GM23338 (cell line): Measurements from ENCODE around the gene ZDHHC20. TPM values are rescaled to one million over a fixed set of nuclear protein-coding genes. Genes with fewer than 3 reads are reported as not detected.

Experiments used
- ATAC-seq: fragments of 200-7000 bp; cut with Tn5 transposase; 3 replicates; pipeline ENCODE4 v1.9.1; 2020
- DNase-seq: peaks from one replicate; pipeline ENCODE4 v3.0.0-alpha.2; 2015; ENCODE audit warnings: low spot score
- H2AFZ ChIP-seq: fragments of 200-600 bp; sonication (generic); 2 replicates; pipeline ENCODE4 v1.8.0; 2016; ENCODE audit warnings: antibody characterized with exemption, mild to moderate bottlenecking, moderate library complexity
- H3F3A ChIP-seq: fragments of 200-600 bp; sonication (generic); replicated peaks from 2 replicates; pipeline ENCODE4 v1.8.0; 2017; ENCODE audit warnings: antibody characterized with exemption, mixed run types, low read depth
- H3K27ac ChIP-seq: fragments of 200-600 bp; sonication (generic); 2 replicates; pipeline ENCODE4 v1.6.1; 2016; ENCODE audit warnings: low read depth
- H3K27me3 ChIP-seq: fragments of 200-600 bp; sonication (generic); 2 replicates; pipeline ENCODE4 v1.8.0; 2016; ENCODE audit warnings: mild to moderate bottlenecking, mixed run types, moderate library complexity; ENCODE audit not compliant: insufficient read depth
- H3K36me3 ChIP-seq: fragments of 200-600 bp; sonication (generic); 2 replicates; pipeline ENCODE4 v1.8.0; 2016; ENCODE audit warnings: mild to moderate bottlenecking; ENCODE audit not compliant: insufficient read depth
- H3K4me1 ChIP-seq: fragments of 200-600 bp; sonication (generic); 2 replicates; pipeline ENCODE4 v1.8.0; 2016; ENCODE audit warnings: mild to moderate bottlenecking, moderate library complexity; ENCODE audit not compliant: insufficient read depth
- H3K4me2 ChIP-seq: fragments of 200-600 bp; sonication (generic); 2 replicates; pipeline ENCODE4 v1.7.1; 2017; ENCODE audit warnings: mixed run types
- H3K4me3 ChIP-seq: fragments of 200-600 bp; sonication (generic); 2 replicates; pipeline ENCODE4 v1.6.1; 2016; ENCODE audit warnings: mixed run types
- H3K79me2 ChIP-seq: fragments of 200-600 bp; sonication (generic); replicated peaks from 2 replicates; pipeline ENCODE4 v1.8.0; 2017; ENCODE audit warnings: mild to moderate bottlenecking; ENCODE audit not compliant: insufficient read depth
- H3K9me2 ChIP-seq: fragments of 200-600 bp; sonication (generic); 2 replicates; pipeline ENCODE4 v1.8.0; 2017; ENCODE audit not compliant: insufficient read depth
- H4K20me1 ChIP-seq: fragments of 200-600 bp; sonication (generic); replicated peaks from 2 replicates; pipeline ENCODE4 v1.8.0; 2017; ENCODE audit warnings: mild to moderate bottlenecking; ENCODE audit not compliant: insufficient read depth
- H3K27ac Mint-ChIP-seq: 2 replicates; pipeline ENCODE4 v1.8.0; 2020; ENCODE audit warnings: inconsistent platforms, mild to moderate bottlenecking, moderate library complexity, mixed read lengths
- H3K27me3 Mint-ChIP-seq: 3 replicates; pipeline ENCODE4 v1.8.0; 2022; ENCODE audit warnings: low read depth, mild to moderate bottlenecking, moderate library complexity, mixed read lengths, inconsistent platforms; ENCODE audit not compliant: insufficient read depth, poor library complexity
- H3K36me3 Mint-ChIP-seq: 3 replicates; pipeline ENCODE4 v1.8.0; 2021; ENCODE audit warnings: low read depth, mild to moderate bottlenecking, inconsistent platforms, moderate library complexity, mixed read lengths
- H3K4me1 Mint-ChIP-seq: 3 replicates; pipeline ENCODE4 v1.8.0; 2020; ENCODE audit warnings: mild to moderate bottlenecking, inconsistent platforms, mixed read lengths
- H3K4me3 Mint-ChIP-seq: 3 replicates; pipeline ENCODE4 v1.8.0; 2021; ENCODE audit warnings: moderate library complexity, mild to moderate bottlenecking, inconsistent platforms, mixed read lengths
- H3K9me3 Mint-ChIP-seq: 3 replicates; pipeline ENCODE4 v1.8.0; 2020; ENCODE audit warnings: moderate library complexity, mild to moderate bottlenecking, inconsistent platforms, mixed read lengths
- CTCF ChIP-seq, 2 experiments: fragments of 200-600 bp in 1 of 2; sonication (generic) in 1 of 2; conservative IDR thresholded peaks; 2 replicates each; pipeline versions ENCODE4 v1.5.1 to v1.6.1; 2016 to 2017; ENCODE audit warnings: antibody characterized with exemption in 2 of 2, low read depth in 2 of 2, mild to moderate bottlenecking in 2 of 2, moderate library complexity in 1 of 2
- EZH2 ChIP-seq: fragments of 200-600 bp; sonication (generic); IDR thresholded peaks from one replicate; pipeline ENCODE4 v1.8.0; 2017; ENCODE audit warnings: antibody characterized with exemption, mild to moderate bottlenecking, low read depth; ENCODE audit not compliant: unreplicated experiment
- NANOG ChIP-seq: IDR thresholded peaks from 2 replicates; pipeline ENCODE4 v1.6.1; 2016; ENCODE audit warnings: antibody characterized with exemption, borderline replicate concordance
- POLR2AphosphoS5 ChIP-seq: IDR thresholded peaks from 2 replicates; pipeline ENCODE4 v1.6.1; 2016; ENCODE audit warnings: antibody characterized with exemption, low read depth
- REST ChIP-seq: IDR thresholded peaks from one replicate; pipeline ENCODE4 v1.6.1; 2018; ENCODE audit warnings: antibody characterized with exemption; ENCODE audit not compliant: unreplicated experiment
- ZNF114 ChIP-seq: fragments of 250-450 bp; sonication (Bioruptor Pico); IDR thresholded peaks from 2 replicates; pipeline ENCODE4 v1.5.0; 2020; ENCODE audit warnings: mild to moderate bottlenecking, moderate library complexity
- polyA plus RNA-seq: library from polyadenylated mRNA; unstranded; fragments of >200 nt; fragmentation: Nextera tagmentation; extraction: Ambion mirVana; gene quantifications from 2 replicates; pipeline ENCODE4 v1.2.1, GENCODE V29; 2016
- total RNA-seq: library from RNA; depleted of rRNA; stranded (reverse); fragments of >200 nt; shearing (Covaris generic); gene quantifications from 2 replicates; pipeline ENCODE4 v1.2.3, GENCODE V29; 2014
- TF ChIP-seq, protein P1 (sequence below): fragments of 250-450 bp; sonication (Bioruptor Pico); IDR thresholded peaks from 2 replicates; pipeline ENCODE4 v1.5.0; 2020; ENCODE audit warnings: mild to moderate bottlenecking, moderate library complexity

ZDHHC20 gene
- total and polyA plus RNA-seq, 2 experiments from 2014 or later, result 37.7 to 119 TPM

DNA sequence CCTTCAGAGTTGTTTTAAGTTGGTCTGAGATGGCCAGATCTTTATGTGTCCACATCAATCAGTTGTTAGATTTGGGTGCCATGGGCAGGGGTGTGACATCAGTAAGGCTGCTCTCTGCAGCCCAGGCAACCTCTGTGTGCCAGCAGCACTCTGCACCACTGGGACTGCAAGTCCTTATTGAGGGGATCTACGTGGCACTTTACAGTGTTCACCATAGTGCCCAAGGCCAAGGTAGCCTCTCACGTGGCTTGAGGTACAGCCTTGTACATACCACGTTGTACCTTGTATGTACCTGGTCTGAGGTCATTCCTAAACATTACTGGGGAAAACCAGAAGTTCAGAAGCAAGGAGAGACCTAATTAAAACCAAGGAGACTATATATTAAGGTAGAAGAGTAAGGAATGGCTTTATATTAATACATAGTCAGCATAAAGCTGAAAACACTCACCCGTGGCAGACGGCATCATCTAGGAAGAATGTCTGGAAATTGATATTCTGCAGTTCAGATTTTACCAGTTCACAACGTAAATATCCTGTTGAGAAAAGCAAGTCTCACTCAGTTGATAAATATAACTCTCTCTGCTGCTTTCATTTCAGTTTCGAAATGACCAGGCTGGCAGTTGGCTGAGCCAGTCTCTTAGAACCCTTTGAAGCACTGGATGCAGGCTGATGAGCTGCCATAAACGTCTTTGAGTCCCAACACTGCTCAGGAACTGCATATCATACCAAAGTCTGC is 128.8 kb downstream of the ZDHHC20 start:
- Histone ChIP-seq H4K20me1 (no peaks in the 10 kb centered on the region), H3K4me1 (peaks cover 35% of the 10 kb centered on the region), H3F3A (peaks cover 11% of the 10 kb centered on the region), H2AFZ (no peak overlapping the region), H3K27ac (no peak overlapping the region), H3K4me2 (no peak overlapping the region), H3K79me2 (no peaks in the 10 kb centered on the region), H3K4me3 (no peak overlapping the region), H3K27me3 (peaks cover 5% of the 10 kb centered on the region; the same call in 1 of the 2 replicates), H3K9me2 (peaks cover 9% of the 10 kb centered on the region; the same call in 1 of the 2 replicates), H3K36me3 (no peaks in the 10 kb centered on the region)
- Mint-ChIP-seq H3K9me3 (peaks cover 11% of the 10 kb centered on the region; the same call in 2 of the 3 replicates), H3K4me1 (peaks cover 38% of the 10 kb centered on the region), H3K4me3 (no peak overlapping the region), H3K27ac (no peak overlapping the region), H3K27me3 (peaks cover 13% of the 10 kb centered on the region), H3K36me3 (peaks cover 14% of the 10 kb centered on the region)
- TF ChIP-seq EZH2, result no peak
- TF ChIP-seq ZNF114, result no peak
- TF ChIP-seq CTCF (conservative IDR thresholded peaks at IDR 0.05; ENCODE audit: low read depth in 2 of 2), result no peak
- TF ChIP-seq, protein P1, sequence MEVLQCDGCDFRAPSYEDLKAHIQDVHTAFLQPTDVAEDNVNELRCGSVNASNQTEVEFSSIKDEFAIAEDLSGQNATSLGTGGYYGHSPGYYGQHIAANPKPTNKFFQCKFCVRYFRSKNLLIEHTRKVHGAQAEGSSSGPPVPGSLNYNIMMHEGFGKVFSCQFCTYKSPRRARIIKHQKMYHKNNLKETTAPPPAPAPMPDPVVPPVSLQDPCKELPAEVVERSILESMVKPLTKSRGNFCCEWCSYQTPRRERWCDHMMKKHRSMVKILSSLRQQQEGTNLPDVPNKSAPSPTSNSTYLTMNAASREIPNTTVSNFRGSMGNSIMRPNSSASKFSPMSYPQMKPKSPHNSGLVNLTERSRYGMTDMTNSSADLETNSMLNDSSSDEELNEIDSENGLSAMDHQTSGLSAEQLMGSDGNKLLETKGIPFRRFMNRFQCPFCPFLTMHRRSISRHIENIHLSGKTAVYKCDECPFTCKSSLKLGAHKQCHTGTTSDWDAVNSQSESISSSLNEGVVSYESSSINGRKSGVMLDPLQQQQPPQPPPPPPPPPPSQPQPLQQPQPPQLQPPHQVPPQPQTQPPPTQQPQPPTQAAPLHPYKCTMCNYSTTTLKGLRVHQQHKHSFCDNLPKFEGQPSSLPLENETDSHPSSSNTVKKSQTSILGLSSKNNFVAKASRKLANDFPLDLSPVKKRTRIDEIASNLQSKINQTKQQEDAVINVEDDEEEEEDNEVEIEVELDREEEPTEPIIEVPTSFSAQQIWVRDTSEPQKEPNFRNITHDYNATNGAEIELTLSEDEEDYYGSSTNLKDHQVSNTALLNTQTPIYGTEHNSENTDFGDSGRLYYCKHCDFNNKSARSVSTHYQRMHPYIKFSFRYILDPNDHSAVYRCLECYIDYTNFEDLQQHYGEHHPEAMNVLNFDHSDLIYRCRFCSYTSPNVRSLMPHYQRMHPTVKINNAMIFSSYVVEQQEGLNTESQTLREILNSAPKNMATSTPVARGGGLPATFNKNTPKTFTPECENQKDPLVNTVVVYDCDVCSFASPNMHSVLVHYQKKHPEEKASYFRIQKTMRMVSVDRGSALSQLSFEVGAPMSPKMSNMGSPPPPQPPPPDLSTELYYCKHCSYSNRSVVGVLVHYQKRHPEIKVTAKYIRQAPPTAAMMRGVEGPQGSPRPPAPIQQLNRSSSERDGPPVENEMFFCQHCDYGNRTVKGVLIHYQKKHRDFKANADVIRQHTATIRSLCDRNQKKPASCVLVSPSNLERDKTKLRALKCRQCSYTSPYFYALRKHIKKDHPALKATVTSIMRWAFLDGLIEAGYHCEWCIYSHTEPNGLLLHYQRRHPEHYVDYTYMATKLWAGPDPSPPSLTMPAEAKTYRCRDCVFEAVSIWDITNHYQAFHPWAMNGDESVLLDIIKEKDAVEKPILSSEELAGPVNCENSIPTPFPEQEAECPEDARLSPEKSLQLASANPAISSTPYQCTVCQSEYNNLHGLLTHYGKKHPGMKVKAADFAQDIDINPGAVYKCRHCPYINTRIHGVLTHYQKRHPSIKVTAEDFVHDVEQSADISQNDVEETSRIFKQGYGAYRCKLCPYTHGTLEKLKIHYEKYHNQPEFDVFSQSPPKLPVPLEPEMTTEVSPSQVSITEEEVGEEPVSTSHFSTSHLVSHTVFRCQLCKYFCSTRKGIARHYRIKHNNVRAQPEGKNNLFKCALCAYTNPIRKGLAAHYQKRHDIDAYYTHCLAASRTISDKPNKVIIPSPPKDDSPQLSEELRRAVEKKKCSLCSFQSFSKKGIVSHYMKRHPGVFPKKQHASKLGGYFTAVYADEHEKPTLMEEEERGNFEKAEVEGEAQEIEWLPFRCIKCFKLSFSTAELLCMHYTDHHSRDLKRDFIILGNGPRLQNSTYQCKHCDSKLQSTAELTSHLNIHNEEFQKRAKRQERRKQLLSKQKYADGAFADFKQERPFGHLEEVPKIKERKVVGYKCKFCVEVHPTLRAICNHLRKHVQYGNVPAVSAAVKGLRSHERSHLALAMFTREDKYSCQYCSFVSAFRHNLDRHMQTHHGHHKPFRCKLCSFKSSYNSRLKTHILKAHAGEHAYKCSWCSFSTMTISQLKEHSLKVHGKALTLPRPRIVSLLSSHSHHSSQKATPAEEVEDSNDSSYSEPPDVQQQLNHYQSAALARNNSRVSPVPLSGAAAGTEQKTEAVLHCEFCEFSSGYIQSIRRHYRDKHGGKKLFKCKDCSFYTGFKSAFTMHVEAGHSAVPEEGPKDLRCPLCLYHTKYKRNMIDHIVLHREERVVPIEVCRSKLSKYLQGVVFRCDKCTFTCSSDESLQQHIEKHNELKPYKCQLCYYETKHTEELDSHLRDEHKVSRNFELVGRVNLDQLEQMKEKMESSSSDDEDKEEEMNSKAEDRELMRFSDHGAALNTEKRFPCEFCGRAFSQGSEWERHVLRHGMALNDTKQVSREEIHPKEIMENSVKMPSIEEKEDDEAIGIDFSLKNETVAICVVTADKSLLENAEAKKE (CRISPR knock-in tag), result no peak
- TF ChIP-seq NANOG, result no peak
- no peak for TF ChIP-seq REST
- TF ChIP-seq POLR2AphosphoS5, result no peak
- DNase-seq (no peak), ATAC-seq (no peak)
